ENCODE results near the gene SCAPER. TPM values are rescaled to one million over a fixed set of nuclear protein-coding genes. Genes with fewer than 3 reads are reported as not detected.

The SCAPER gene
- total RNA-seq, 3 donors from 2014 or later: 15.8 to 33.1 (median 33.0) TPM

- no peak for ATAC-seq
- intact Hi-C loops (cut with DNase I, micrococcal nuclease): no loop called here
- H3K4me3 ChIP-seq: no peak overlapping the region
Measured at GRCh38 chr15:76353023-76353577, 552.0 kb downstream of the SCAPER start.

GRCh38 chr15:76349301-76350070 is 555.7 kb downstream of the SCAPER start:
- peaks cover 10% of the 10 kb centered on the region for H3K4me1 ChIP-seq (ENCODE audit: low read depth)
- no peaks in the 10 kb centered on the region for H3K36me3 ChIP-seq (ENCODE audit: low read depth)
- H3K4me3 ChIP-seq: no peak overlapping the region
- no peaks in the 10 kb centered on the region for H3K9me3 ChIP-seq
- no peak for TF ChIP-seq CTCF (IDR thresholded peaks at IDR 0.05)
- DNase-seq (no peak), ATAC-seq (no peak)
- intact Hi-C loops (cut with DNase I, micrococcal nuclease): no loop called here

More at GRCh38 chr15:76353023-76353577, 552.0 kb downstream of the SCAPER start:
- DNase-seq: no peak
- H3K9me3 ChIP-seq: no peaks in the 10 kb centered on the region
- TF ChIP-seq CTCF (IDR thresholded peaks at IDR 0.05): no peak
- peaks cover 7% of the 10 kb centered on the region for H3K4me1 ChIP-seq (ENCODE audit: low read depth)
- H3K36me3 ChIP-seq (ENCODE audit: low read depth): no peaks in the 10 kb centered on the region

- no peak for TF ChIP-seq CTCF (IDR thresholded peaks at IDR 0.05)
- DNase-seq (peak in 1 of 3 donors; percentile 19), ATAC-seq (no peak)
- Histone ChIP-seq H3K4me3 (no peak overlapping the region), H3K9me3 (no peaks in the 10 kb centered on the region), H3K36me3 (ENCODE audit: low read depth) (no peaks in the 10 kb centered on the region), H3K4me1 (ENCODE audit: low read depth) (peaks cover 15% of the 10 kb centered on the region)
- intact Hi-C loops (cut with DNase I, micrococcal nuclease): no loop called here
Measured at GRCh38 chr15:76347482-76348055, 557.6 kb downstream of the SCAPER start.

- H3K36me3 ChIP-seq (ENCODE audit: low read depth): no peaks in the 10 kb centered on the region
- ATAC-seq (peak; percentile 59), DNase-seq (peak in 2 of 3 donors; percentile 45 to 68)
- intact Hi-C loops (cut with DNase I, micrococcal nuclease): no loop called here
- H3K4me3 ChIP-seq: peak overlapping the region; percentile 36
- no peaks in the 10 kb centered on the region for H3K9me3 ChIP-seq
- TF ChIP-seq CTCF (IDR thresholded peaks at IDR 0.05): no peak
- peaks cover 22% of the 10 kb centered on the region for H3K4me1 ChIP-seq (ENCODE audit: low read depth)
Measured at GRCh38 chr15:76346669-76347481, 558.3 kb downstream of the SCAPER start.

- intact Hi-C loops (cut with DNase I, micrococcal nuclease): no loop called here
- Histone ChIP-seq H3K36me3 (ENCODE audit: low read depth) (no peaks in the 10 kb centered on the region), H3K4me1 (ENCODE audit: low read depth) (peaks cover 29% of the 10 kb centered on the region), H3K4me3 (peak overlapping the region; percentile 36), H3K9me3 (no peaks in the 10 kb centered on the region)
- DNase-seq (peak; percentile 73 to 88 (median 80)), ATAC-seq (peak; percentile 79)
- no peak for TF ChIP-seq CTCF (IDR thresholded peaks at IDR 0.05)
Measured at GRCh38 chr15:76345880-76346668, 559.1 kb downstream of the SCAPER start.
